ENCODE data around the gene OGFOD1.

Gene OGFOD1

DNA sequence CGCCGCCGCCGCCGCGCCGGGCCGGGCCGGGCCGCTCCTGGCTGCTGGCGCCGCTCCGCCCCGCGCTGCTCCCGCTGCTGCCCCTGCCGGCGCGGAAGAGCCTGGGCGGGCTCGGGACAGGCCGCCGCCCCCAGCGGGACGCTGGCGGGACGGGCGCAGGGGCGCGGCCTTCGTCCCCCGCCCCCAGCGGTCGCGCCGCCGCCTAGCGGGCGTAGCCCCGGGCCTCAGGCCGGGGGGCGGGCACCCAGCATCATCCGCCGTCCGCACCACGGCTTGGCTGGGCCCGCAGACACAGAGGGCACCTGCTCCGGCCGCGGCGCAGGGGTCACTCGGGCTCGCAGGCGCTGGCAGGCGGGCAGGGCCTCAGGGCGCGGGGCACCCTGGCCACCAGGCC lies 25.9 kb upstream of the OGFOD1 start, which contains the start of gene AMFR:
AMFR (minus strand) TSS at position 107 of the 394 bp plus-strand sequence. CDS start 218 bp downstream, outside the sequence.
- intact Hi-C loops (cut with DNase I) = loop anchor here (5.0 kb wide), 1 partner anchor 478 kb away; no protein-coding TSS in a partner anchor
- DNase-seq = peak; percentile 16 to 94 (median 34)

DNA sequence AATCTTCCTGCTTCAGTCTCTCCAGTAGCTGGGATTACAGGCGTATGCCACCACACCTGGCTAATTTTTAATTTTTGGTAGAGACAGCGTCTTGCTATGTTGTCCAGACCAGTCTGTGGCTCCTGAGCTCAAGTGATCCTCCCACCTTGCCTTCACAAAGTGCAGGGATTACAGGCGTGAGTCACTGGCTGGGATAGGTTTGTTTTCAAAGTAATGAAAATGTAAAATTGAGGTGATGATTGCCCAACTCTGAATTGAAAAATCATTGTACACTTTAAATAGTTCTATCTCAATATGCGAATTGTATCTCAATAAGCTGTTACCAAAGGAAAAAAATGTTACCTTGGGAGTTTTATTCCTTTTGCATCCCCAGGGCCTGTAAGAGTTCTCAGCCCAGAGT lies 24.8 kb upstream of the OGFOD1 start:
- intact Hi-C loops (cut with DNase I) = loop anchor here (5.0 kb wide), 1 partner anchor 479 kb away; no protein-coding TSS in a partner anchor
- no peak for DNase-seq

DNA sequence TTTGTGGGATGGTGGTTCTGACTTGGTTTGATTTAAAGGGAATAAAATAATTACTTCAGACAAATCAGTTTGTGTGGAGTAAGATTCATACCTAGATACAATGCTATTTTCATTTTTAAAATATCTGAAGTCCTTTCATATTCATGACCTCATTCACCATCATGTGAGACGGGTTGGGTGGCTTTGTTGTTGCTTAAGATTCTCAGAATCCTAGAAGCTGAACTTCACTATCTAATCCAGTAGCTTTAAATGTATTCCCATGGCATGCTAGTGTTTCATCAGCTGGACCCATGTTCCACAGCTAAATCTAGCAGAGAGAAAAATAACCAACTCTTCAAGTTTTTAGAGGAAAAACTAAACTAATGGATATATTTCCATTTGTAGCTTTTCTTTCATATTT lies 23.3 kb upstream of the OGFOD1 start:
- intact Hi-C loops (cut with DNase I) = loop anchor here (5.0 kb wide), 1 partner anchor 481 kb away; no protein-coding TSS in a partner anchor
- DNase-seq = no peak

DNA sequence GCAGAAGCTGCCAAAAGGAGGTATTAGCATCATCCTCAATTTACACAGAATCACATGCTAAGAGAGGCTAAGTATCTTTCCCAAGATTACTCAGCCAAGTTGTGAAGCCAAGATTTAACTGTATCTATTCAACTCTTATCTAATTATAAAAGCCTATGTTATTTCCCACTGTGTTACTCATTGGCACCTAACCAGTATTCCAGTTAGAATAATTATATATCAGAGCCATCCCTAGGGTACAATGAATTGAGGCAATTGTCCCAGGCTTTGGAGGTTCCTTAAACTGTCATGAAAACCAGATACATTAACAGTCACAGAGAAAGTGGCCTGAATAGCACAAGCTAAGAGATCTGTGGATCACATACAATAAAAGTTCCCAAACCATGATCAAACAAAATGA lies 15.1 kb upstream of the OGFOD1 start:
- intact Hi-C loops (cut with DNase I) = no loop called here
- no peak for DNase-seq

DNA sequence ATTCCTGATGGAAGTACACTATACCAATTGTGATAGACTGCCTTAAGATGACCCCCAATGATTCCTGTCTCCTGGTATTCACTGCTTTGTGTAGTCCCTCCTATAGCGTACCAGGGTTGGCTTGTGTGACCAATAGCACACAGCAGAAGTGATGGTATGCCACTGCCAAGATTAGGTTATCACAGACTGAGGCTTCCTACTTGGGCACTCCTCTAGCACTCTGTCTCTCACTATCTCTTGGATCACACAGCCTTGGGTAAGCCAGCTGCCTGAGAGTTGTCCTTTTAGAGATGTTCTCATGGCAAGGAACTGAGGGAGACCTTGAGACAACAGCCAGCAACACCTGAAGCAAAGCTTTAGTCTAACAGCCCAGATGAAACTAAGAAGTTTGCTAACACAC lies 13.3 kb upstream of the OGFOD1 start:
- intact Hi-C loops (cut with DNase I) = no loop called here
- DNase-seq = no peak

DNA sequence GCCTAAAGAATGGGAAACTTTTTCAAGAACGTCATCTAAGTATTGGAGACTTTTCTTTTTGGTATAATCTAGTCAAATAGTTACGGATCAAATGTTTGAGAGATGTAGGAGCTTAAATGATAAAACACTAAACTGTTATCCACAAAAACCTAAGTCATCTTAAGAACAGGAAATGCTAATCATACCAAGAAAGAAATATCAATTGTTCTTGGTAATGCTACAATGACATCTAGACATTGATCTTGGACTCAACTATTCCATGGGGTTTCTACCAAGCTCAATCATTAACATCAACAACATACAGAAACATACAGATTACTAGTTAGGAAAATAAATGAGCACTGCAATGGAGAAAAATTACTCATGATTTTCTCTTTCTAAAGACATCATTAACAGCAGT lies 4.1 kb upstream of the OGFOD1 start:
- intact Hi-C loops (cut with DNase I) = loop anchor here (10.0 kb wide), 1 partner anchor 158 kb away; the partner anchor contains the start of gene MT2A
- DNase-seq = no peak

DNA sequence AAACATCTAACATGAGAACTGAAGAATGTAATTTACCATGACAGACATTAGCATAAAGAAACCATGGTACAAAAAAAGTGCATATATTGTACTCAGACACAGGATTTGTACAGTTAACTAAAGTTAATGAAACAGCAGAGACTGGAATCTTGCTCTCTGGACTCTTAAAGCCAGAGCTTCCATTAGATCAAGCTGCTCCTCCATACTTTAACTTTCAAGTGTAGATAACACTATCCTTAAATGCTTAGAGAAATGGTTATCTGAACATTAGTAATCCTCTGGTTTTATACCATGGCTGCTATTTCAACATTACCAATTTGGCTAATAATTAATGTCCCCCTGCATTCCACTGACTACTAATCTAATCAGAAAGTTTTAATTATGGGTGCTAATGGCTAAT lies 3.3 kb upstream of the OGFOD1 start:
- intact Hi-C loops (cut with DNase I) = loop anchor here (10.0 kb wide), 1 partner anchor 157 kb away; the partner anchor contains the start of gene MT2A
- DNase-seq = no peak

DNA sequence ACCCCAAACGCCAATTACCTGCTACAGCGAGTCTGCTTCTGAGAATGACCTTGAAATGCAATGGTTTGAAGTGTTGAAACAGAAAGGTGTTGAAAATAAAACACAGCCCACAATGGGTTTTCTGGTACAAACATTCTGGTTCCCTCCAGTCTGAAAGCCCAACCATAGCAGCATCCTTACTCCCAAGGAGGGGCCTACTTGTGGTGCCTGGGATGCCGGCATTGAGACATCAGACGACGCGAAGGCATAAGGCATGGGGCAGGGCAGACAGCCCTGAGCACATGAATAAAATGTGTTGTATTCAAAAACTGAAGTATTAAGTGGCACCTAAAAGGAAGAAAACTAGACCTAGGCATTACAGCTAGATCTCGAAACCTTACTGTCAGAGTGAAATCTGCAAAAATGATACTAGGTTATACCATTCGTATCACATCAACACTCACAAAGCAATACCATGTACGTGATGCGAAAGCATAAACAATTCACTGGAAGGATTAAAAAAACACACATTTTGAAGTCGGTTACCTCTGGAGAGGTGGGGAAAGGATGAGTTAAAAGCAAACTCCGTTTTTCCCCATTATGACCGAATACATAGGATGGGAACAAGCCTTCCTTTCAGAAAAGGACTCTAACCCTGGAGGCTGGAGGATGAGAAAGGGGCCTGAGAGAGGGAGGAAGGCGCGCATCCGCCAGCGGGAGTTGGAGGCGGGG lies 924 bp upstream of the OGFOD1 start:
- intact Hi-C loops (cut with DNase I) = no loop called here
- DNase-seq = no peak

DNA sequence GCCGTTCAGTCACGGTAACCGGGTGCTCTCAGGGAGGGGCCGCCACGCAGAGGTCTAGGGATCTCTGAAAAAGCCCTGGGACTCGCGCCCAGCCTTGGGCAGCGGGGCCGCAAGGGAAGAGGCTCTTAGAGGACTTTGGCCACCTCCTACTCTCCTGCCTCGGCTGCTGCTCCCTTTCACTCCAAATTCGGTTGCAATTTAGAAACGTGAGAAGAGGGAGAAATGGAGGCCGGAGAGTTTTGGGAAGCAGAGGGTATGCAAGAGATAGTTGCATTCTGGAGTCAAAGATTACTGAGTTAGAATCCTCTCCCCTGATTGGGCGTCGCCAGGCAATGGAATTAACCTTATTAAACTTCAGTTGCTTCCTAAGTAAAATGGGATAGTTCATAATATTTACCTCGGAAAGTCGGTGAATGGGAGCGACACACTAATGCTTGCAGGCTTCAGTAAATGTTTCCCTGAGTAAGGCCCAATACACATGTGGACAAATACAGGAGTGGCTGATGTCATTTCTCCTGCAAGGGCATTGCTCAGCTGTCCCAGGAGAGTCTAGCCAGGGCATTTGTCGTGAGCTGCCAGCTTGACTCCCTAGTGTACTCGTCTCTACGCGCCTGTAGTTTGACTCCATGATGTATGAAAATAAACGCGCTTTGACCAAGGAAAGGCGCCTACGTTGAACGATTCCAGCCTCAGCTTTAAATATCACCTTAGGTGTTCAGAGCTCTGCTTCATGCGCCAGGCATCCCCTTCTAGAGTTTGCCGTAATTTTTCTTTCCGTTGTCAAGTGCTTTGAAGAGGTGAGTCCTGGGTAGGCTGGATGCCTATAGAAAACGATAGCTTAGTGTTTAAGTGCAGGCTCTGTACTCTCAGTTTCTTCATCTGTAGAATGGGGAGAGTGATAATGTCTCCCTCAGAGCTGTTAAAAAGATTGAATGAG lies 667 bp downstream of the OGFOD1 start:
- intact Hi-C loops (cut with DNase I) = no loop called here
- DNase-seq = no peak

DNA sequence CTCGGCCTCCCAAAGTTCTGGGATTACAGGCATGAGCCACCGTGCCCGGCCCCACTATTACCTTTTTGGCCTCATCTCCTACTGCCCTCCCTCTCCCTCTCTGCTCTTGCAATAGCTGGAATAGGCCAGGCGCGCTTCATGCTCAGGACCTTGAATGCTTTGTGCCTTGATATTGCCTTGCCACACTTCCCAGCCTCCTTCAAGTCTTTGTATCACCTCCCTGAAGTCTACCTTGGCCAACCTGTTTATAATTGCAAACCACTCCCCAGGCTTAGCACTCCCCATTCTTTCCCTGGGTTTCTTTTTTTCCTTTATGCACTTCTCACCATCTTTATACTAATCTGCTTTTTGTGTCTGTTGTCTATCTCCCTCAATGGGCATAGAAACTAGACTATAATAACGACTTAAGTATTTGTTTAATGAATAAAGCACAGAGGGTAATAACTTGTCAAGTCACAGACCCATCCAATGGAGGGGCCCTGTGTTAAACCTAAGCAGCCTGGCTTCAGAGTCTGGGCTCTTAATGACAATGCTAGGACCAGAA lies 6.6 kb downstream of the OGFOD1 start:
- intact Hi-C loops (cut with DNase I) = no loop called here
- no peak for DNase-seq

DNA sequence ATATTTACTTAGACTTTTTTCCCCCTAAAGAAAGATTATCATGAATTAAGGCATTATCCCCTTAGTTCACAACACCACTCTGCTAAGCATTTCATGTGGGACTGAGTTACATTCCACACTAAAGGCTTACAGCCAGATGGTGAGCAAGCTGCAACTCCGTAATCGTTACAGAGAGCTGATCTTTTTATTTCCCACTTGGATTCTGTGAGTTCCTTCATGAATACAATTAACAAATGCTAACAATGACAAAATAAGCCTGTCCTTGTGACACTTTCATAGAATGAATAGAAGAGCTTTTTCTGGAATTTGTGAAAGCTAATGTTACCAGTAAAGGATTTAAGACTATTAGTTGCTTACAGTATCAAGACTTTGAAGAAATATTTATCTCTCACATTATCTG lies 8.7 kb downstream of the OGFOD1 start:
- intact Hi-C loops (cut with DNase I) = no loop called here

DNA sequence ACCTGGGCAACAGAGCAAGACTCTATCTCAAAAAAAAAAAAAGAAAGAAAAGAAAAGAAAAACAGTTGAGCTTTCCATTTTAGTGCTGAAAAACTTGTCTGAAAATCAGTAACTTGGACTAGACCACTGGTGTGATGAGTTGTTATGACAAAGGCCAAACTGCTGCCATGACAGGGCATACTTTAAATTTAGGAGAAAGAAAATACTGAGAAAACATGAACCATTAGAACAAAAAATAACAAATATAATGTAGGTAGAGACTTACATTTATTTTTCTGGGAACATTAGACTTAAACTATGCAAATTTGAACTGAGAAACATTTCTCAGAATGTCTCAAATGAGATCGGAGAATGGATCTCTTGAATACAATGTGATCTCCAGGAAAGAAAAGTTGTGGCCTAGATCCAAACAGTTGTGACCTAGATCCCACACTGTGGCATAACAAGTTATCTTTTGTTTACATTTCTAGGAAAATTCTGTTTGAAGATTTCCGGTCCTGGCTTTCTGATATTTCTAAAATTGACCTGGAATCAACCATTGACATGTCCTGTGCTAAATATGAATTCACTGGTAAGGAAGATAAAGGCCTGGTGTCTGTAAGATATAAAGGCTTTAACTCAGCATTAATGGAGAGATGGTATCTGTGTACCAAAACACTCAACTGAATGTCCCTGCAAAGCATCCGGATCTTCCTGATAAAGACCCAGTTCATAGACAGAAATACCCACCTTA lies 10.9 kb downstream of the OGFOD1 start:
- intact Hi-C loops (cut with DNase I) = no loop called here
- no peak for DNase-seq

More for the DNA sequence above, 8.7 kb downstream of the OGFOD1 start:
- DNase-seq = no peak

DNA sequence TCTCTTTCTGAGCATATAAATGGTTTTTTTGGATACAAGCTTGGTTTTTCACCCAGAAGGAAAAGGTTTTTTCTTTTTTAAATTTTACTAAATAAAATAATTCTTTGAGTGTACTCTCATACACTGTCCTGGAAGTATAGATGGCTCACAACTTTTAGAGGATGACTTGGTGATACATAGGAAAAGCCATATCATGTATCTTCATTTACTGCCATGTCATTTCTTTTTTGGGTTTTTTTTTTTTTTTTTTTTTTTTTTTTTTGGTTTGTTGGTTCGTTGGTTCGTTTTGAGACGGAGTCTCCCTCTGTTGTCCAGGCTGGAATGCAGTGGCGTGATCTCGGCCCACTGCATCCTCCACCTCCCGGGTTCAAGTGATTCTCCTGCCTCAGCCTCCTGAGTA lies 11.8 kb downstream of the OGFOD1 start:
- DNase-seq = no peak

DNA sequence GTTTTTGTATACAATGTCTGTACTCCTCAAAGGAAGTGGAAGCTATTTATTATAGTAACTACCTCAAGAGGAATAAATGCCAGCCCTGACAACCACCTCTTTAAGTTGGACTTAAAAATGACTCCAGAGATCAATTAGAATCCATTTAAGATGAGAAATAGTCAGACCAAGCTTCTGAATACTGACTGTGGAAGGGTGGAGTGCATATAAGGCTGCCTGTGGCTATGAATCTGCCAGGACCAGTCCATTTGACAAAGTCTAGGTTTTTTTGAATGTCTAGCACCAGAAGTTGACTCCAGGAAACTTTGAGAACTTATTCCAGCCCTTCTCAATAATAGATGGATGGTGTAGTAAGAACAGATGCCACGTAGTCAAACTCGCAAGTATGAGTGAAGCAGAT lies 15.0 kb downstream of the OGFOD1 start:
- intact Hi-C loops (cut with DNase I) = no loop called here
- no peak for DNase-seq

More for the DNA sequence above, 11.8 kb downstream of the OGFOD1 start:
- intact Hi-C loops (cut with DNase I) = no loop called here

DNA sequence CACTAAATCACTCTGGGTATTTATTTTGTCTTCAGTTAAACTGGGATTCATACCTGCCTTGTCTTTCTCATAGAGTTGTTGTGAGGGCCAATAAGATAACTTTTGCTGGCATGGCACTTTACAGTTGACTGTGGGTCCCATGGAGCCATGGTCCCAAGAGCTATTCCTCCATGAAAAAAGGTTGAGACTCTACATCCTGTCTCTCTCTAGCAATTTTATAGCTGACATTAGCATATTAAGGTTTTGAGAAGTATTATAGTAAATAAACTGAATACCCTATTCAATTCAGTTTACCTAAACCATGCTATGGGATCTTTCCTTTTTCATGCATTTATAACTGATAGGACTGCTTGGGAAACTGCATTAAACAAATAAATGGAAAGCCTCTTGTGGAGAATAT lies 17.4 kb downstream of the OGFOD1 start:
- no peak for DNase-seq
- intact Hi-C loops (cut with DNase I) = no loop called here

DNA sequence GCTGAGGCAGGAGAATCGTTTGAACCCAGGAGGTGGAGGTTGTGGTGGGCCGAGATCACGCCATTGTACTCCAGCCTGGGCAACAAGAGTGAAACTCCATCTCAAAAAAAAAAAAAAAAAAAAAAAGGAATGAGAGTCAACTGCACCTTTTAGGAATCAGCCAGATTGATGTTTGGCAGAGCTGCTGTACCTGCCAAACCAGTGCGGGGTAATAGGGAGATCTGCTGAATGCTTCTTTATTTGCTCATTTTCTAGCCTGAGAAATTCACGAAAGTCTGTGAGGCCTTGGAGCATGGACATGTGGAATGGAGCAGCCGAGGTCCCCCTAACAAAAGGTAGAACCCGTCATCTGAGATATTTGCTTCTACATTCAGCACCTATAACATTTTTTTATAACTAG lies 18.4 kb downstream of the OGFOD1 start:
- no peak for DNase-seq
- intact Hi-C loops (cut with DNase I) = no loop called here

DNA sequence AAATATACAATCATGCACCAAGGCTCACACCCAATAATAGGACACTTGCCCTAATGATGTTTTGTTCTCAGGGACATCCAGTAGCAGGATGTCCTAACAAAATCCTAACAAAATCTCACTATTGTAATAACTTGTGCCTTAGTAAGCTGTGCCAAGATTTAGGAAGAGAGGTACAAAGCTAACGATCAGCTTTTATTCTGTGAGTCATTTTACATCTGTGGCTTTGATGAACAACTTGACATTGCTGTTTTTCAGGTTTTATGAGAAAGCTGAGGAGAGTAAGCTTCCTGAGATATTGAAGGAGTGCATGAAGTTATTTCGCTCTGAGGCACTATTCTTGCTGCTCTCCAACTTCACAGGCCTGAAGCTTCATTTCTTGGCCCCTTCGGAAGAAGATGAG lies 18.9 kb downstream of the OGFOD1 start:
- no peak for DNase-seq
- intact Hi-C loops (cut with DNase I) = no loop called here

DNA sequence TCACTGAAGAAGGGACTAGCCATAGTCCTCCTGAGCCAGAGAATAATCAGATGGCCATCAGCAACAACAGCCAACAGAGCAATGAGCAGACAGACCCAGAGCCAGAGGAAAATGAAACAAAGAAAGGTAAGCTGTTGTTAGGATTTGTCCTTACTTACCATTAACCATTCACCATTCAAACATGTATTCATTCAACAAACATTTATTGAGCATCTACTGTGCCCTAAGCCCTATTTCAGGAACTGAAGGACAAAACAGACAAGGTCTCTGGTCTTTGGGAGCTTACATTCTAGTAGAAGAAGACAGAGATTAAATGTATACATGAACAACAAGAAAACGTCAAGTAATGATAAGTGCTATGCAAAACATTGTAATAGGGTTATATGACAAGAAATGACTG lies 19.3 kb downstream of the OGFOD1 start:
- DNase-seq = no peak
- intact Hi-C loops (cut with DNase I) = no loop called here

DNA sequence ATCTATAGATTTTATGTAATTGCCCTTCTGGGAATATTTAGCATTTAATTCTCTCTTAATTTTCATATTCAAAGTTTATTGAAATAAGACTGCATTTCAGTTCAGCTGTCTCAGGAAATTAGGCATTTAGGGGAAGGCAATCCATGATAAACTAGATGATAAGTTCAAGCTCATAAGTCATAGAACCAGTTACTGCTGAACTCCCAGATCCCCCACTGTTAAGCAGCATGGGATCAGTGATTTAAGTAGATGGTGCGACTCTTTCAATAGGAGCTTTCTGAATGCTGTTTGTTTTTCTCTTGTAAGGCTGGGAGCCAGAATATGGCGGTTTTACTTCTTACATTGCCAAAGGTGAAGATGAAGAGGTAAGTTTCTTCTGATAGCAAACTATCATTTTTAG lies 23.8 kb downstream of the OGFOD1 start:
- intact Hi-C loops (cut with DNase I) = no loop called here
- no peak for DNase-seq

DNA sequence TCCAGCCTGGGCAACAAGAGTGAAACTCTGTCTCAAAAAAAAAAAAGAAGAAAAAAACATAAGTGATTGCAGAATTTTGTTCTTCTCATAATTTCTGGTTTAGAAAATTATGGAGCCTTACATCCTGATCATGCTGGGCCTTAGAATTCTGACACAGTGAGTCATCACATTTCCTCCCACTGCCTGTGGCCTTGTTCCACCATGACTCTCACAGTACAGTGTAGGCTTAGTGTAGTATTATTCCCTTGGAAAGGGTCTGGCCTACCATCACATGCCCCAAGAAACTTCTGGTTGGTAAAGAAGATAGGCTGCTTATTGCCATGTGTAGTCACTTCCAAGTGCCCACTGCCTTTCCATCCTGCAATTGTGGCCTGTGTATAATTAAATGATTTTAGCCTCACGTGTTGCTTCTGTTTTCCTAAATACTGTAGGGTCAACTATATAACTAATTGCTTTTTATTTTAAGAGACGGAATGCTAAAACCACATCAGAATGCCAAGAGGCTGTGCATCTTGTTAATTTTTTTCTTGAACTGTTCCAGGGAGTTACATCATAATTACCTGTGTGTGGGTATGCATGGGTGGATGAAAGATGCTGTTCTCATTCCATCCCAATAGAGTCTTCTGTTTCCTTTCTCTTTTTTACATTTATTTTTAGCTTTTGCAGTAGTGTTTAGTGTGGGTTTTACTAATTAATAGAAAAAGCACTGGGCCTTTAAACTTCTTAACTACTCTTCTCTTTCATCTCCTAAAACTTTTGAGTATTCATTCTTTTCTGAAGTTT lies 25.9 kb downstream of the OGFOD1 start:
- DNase-seq = peak in 1 of 10 donors; percentile 21
- intact Hi-C loops (cut with DNase I) = no loop called here

Data from posterior cingulate gyrus (tissue), 11 donors.